ENCODE data around the gene ZNRF1.
"Not testable (repeated sequence)": the region's sequence is repeated elsewhere in the genome, so short reads cannot be mapped to it uniquely, and the experiment has no call there.

Gene ZNRF1

DNA sequence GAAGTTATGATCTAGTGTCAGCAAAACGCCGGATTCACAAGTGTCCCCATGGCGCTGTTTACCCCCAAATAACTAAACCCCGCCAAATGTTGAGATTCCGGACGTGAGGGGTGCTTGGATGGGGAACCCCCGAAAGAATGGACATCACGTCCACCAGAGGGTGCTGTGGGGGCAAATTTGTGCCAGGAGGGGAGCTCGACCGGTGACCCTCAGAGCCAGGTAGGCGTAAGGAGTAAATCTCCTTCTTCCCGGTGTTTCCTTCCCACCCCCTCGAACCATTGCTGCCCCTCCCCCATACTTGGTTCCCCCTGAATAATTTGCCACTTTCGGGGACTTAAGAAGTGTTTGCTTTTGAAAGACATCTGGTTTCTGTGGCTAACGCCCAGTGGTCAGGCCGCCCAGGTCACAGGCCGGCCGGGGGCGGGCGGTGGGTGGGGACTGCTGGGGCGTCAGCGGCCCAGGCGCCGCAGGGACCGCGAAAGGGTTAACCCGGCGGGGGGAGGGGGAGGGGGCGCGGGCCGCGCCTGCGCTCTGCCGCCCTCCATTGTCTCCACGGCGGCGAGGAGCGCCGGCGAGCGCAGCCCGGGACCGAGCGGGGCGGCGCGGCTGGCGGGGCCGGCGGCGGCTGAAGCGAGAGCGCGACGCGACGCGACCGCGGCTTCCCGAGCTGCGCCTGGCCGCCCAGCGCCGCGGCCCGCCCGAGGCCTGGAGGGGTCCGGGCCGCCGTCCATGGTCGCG, at the start of gene ZNRF1:
Gene ZNRF1, plus strand, starts transcription at position 544 of the 738 bp plus-strand sequence. CDS start 648 bp downstream, outside the sequence.
- Histone ChIP-seq H3K4me1 (peaks cover 11% of the 10 kb centered on the region), H3K4me3 (peak within 1 kb of the TSS; percentile 62), H3K9me3 (no peaks in the 10 kb centered on the region), H3K27me3 (ENCODE audit: low read depth) (no peaks in the 10 kb centered on the region), H3K36me3 (replicated peaks) (no peaks in the 10 kb centered on the region)
- peak; percentile 70 to 90 for DNase-seq (ENCODE audit: low spot score in 2 of 2)
- in situ Hi-C loops (cut with MboI; ENCODE audit: low sequenced_read_pairs), result no loop called here

DNA sequence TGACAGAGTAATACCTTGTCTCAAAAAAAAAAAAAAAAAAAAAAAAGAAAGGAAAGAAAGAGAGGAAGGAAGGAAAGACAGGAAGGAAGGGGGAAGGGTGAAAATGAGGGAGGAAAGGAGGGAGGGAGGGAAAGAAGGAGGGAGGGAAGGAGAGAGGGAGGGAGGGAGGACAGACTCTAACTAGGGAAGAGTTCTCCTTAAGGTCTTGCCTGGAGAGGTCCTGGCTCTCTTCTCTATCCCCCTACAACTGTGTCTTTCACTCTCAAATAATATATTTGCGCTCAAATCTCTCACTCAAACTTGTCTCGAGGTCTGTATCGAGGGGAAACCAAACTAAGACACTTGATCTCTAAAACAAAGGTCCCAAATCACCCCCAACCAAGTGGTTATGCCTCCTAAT, 49.5 kb upstream of the ZNRF1 start:
- Histone ChIP-seq H3K9me3 (no peaks in the 10 kb centered on the region), H3K27me3 (ENCODE audit: low read depth) (no peaks in the 10 kb centered on the region), H3K36me3 (replicated peaks) (peaks cover 16% of the 10 kb centered on the region), H3K4me1 (no peaks in the 10 kb centered on the region), H3K4me3 (no peak overlapping the region)
- in situ Hi-C loops (cut with MboI; ENCODE audit: low sequenced_read_pairs), result no loop called here
- no peak for DNase-seq (ENCODE audit: low spot score in 2 of 2)

DNA sequence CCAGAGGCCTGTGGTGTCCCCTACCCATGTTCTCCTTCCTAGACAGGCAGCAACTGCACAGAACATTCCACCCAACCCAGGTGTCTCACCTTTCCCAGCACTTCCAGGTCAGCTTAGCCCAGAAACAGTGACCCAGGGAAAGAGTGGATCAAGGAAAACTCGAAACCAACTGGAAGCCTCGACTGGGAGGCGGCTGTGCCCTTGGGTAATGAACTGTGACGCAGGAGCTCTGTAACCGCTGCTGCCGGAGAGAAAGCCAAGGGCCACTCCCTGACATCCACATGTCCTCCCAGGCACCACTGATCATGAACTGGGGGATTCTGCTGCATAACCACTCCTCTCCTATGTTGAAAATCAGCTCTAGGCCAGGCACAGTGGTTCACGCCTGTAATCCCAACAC, 48.3 kb upstream of the ZNRF1 start:
- Histone ChIP-seq H3K4me1 (no peaks in the 10 kb centered on the region), H3K27me3 (ENCODE audit: low read depth) (no peaks in the 10 kb centered on the region), H3K9me3 (no peaks in the 10 kb centered on the region), H3K36me3 (replicated peaks) (peaks cover 16% of the 10 kb centered on the region), H3K4me3 (no peak overlapping the region)
- DNase-seq (ENCODE audit: low spot score in 2 of 2), result no peak
- in situ Hi-C loops (cut with MboI; ENCODE audit: low sequenced_read_pairs), result no loop called here

DNA sequence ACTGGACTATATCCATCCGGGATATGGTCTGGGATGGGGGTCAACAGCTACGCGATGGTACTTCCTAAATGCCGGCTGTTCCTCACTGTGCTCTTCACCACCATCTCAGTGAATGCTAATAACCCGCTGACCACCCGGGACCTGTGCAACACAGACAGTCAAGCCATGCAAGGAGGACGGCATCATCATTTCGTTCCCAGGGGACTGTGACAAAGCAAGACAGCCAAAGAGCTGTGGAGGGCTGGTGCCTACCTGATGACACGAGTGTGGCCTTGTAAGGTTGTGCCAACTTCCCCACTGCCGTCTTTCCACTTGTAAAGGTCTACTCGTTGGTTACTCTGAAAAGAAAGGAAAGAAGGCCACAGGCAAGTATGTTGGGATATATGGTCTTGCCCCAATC, 47.6 kb upstream of the ZNRF1 start:
- H3K36me3 ChIP-seq (replicated peaks), result peaks cover 19% of the 10 kb centered on the region
- no peaks in the 10 kb centered on the region for H3K27me3 ChIP-seq (ENCODE audit: low read depth)
- DNase-seq (ENCODE audit: low spot score in 2 of 2), result no peak
- in situ Hi-C loops (cut with MboI; ENCODE audit: low sequenced_read_pairs), result no loop called here
- no peaks in the 10 kb centered on the region for H3K9me3 ChIP-seq
- H3K4me3 ChIP-seq, result no peak overlapping the region
- H3K4me1 ChIP-seq, result peaks cover 3% of the 10 kb centered on the region

DNA sequence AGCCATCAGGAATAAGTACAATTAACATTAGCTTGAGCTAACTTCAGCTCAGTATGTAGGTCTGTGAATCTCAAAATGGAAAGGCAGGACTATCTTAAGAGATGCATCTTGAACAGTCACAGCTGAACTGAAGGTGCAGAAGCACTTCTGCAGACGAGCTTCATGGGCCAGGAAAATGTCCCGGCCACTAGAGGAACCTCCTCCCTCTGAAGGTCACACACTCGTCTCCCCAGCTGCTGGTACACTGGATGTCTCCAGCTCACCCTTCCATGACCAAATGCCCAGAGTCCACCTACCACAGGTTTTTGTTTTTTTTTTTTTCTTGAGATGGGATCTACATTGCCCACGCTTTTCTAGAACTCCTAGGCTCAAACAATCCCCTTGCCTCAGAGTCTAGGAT, 47.1 kb upstream of the ZNRF1 start:
- in situ Hi-C loops (cut with MboI; ENCODE audit: low sequenced_read_pairs), result no loop called here
- Histone ChIP-seq H3K9me3 (no peaks in the 10 kb centered on the region), H3K27me3 (ENCODE audit: low read depth) (no peaks in the 10 kb centered on the region), H3K36me3 (replicated peaks) (peaks cover 18% of the 10 kb centered on the region), H3K4me1 (peaks cover 8% of the 10 kb centered on the region), H3K4me3 (no peak overlapping the region)
- DNase-seq (ENCODE audit: low spot score in 2 of 2), result no peak

DNA sequence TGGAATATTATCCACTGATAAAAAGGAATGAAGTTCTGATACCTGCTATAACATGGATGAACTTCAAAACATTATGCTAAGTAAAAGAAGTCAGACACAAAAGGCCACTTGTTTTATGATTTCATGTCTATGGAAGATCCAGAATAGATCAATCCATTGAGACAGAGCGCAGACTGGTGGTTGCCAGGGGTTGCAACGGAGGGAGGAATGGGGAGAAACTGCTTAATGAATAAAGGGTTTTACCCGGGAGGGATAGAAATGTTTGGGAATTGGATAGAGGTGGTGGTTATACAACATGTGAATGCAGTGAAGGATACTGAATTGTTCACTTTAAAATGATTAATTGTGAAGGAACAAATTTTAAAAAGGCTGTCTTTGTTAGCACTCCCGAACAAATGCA, 44.1 kb upstream of the ZNRF1 start:
- Histone ChIP-seq H3K4me3 (no peak overlapping the region), H3K27me3 (ENCODE audit: low read depth) (no peaks in the 10 kb centered on the region), H3K9me3 (no peaks in the 10 kb centered on the region), H3K4me1 (peaks cover 9% of the 10 kb centered on the region), H3K36me3 (replicated peaks) (peaks cover 22% of the 10 kb centered on the region)
- in situ Hi-C loops (cut with MboI; ENCODE audit: low sequenced_read_pairs), result no loop called here
- no peak for DNase-seq (ENCODE audit: low spot score in 2 of 2)

DNA sequence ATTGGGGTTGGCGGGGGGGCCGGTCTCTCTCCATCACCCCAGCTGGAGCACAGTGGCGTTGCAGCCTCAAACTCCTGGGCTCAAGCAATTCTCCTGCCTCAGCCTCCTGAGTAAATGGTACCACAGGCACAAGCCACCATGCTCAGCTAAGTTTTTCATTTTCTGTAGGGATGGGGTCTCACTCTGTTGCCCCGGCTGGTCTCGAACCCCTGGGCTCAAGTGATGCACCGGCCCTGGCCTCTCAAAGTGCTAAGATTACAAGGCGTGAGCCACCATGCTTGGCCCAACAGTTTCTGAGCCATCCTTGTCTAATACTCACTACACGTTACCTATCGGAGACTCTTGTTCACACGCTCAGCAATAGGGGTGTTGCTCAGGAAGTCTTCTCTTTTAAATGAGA, 25.5 kb upstream of the ZNRF1 start:
- H3K9me3 ChIP-seq, result no peaks in the 10 kb centered on the region
- no peaks in the 10 kb centered on the region for H3K4me1 ChIP-seq
- H3K36me3 ChIP-seq (replicated peaks), result peaks cover 8% of the 10 kb centered on the region
- H3K27me3 ChIP-seq (ENCODE audit: low read depth), result no peaks in the 10 kb centered on the region
- in situ Hi-C loops (cut with MboI; ENCODE audit: low sequenced_read_pairs), result no loop called here
- no peak for DNase-seq (ENCODE audit: low spot score in 2 of 2)
- no peak overlapping the region for H3K4me3 ChIP-seq

DNA sequence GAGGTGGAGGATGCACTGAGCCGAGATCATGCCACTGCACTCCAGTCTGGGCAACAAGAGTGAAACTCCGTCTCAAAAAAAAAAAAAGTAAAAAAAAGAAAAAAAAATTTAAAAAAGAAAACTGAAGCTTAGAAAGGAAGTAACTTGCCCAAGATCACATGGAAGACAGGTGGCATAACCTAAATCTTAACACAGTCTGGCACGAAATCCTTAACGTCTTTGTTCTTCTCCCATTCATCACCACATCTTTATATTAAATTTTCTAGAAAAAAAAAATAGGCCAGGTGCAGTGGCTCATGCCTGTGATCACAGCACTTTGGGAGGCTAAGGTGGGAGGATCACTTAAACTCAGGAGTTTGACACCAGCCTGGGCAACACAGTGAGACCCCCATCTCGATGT, 23.2 kb upstream of the ZNRF1 start:
- Histone ChIP-seq H3K4me3 (no peak overlapping the region), H3K4me1 (no peaks in the 10 kb centered on the region), H3K36me3 (replicated peaks) (peaks cover 8% of the 10 kb centered on the region), H3K9me3 (no peaks in the 10 kb centered on the region), H3K27me3 (ENCODE audit: low read depth) (no peaks in the 10 kb centered on the region)
- in situ Hi-C loops (cut with MboI; ENCODE audit: low sequenced_read_pairs), result no loop called here
- no peak for DNase-seq (ENCODE audit: low spot score in 2 of 2)

DNA sequence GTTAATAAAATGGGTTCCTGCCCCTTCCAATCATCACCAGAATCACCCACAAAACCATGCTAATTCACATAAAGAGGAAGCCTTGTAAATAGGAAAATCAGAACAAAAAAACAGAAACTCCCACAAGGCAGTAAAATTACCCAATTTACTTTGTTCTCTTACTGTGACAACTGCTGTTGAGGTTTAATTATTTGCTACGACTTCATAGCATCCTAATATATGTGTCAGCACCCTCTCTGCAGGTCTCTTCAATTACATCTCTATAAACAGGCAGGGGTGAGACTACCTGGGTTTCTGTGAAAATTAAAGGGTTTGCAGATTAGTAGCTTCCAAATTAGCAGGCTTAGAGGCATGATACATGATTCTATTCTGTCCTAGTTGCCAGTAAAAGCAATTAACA, 16.6 kb upstream of the ZNRF1 start:
- in situ Hi-C loops (cut with MboI; ENCODE audit: low sequenced_read_pairs), result no loop called here
- DNase-seq (ENCODE audit: low spot score in 2 of 2), result no peak
- no peaks in the 10 kb centered on the region; the same call in none of the 2 replicates for H3K4me1 ChIP-seq
- no peak overlapping the region for H3K4me3 ChIP-seq
- no peaks in the 10 kb centered on the region for H3K9me3 ChIP-seq
- H3K36me3 ChIP-seq (replicated peaks), result no peaks in the 10 kb centered on the region
- H3K27me3 ChIP-seq (ENCODE audit: low read depth), result no peaks in the 10 kb centered on the region

DNA sequence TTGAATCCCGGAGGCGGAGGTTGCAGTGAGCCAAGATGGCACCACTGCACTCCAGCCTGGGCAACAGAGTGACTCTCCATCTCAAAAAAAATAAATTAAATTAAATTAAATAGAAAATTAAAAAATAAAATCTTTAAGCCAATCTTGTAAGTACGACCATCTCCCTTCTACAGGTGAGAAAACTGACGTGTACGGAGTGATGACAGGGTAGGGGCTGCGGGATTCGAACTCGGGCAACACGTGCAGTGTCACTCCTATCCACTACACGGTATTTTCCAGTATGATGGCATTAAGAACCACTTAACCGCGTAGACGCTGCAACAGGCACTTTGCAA, 14.7 kb upstream of the ZNRF1 start:
- in situ Hi-C loops (cut with MboI; ENCODE audit: low sequenced_read_pairs), result no loop called here
- no peaks in the 10 kb centered on the region for H3K36me3 ChIP-seq (replicated peaks)
- H3K9me3 ChIP-seq, result no peaks in the 10 kb centered on the region
- no peaks in the 10 kb centered on the region for H3K27me3 ChIP-seq (ENCODE audit: low read depth)
- peak overlapping the region; percentile 93 for H3K4me3 ChIP-seq
- DNase-seq (ENCODE audit: low spot score in 2 of 2), result no peak
- H3K4me1 ChIP-seq, result no peaks in the 10 kb centered on the region; the same call in none of the 2 replicates

DNA sequence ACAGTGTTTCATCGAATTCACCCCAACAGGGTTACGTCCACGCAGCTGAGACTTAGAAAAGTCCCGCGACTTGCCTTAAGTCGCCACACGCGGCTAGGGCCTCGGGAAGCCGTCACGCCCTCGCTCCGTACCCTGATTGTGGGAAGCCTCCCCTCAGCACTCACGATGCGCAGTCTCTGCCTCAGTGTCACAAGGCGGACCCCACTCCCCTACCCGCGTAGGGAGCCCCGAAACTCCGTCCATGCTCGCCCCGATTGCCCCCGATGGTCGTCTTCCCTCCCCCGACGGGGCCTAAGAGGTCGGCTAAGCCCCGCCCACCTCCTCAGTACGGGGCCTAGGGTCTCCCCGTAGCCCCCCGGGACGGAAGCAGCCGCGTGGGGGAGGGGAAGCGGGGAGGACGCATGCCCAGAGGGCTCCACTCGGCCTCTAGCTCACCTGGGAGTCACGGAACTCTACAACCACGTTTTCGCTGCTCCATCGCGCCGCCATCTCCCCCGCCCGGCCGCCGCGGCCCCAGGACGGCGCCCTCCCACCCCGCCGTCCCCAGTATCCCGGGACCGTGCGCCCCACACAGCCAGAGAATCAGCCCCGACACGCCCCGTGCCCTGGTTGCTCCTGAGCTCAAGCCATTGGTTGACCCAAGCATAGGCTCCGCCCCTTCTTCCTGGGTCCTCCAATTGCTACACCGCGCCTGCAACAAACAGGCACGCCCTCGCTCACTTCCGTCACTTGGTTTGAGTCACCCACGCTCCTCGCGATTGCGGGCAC, 14.1 kb upstream of the ZNRF1 start, which contains the start of gene WDR59:
Gene WDR59, minus strand, starts transcription at position 595 of the 768 bp plus-strand sequence. Its CDS starts 106 bp downstream, at position 489.
- H3K36me3 ChIP-seq (replicated peaks), result no peaks in the 10 kb centered on the region
- peak; percentile 97 to 100 for DNase-seq (ENCODE audit: low spot score in 2 of 2)
- peak within 1 kb of the TSS; percentile 93 for H3K4me3 ChIP-seq
- no peaks in the 10 kb centered on the region; the same call in none of the 2 replicates for H3K4me1 ChIP-seq
- H3K27me3 ChIP-seq (ENCODE audit: low read depth), result no peaks in the 10 kb centered on the region
- in situ Hi-C loops (cut with MboI; ENCODE audit: low sequenced_read_pairs), result no loop called here
- no peaks in the 10 kb centered on the region for H3K9me3 ChIP-seq

DNA sequence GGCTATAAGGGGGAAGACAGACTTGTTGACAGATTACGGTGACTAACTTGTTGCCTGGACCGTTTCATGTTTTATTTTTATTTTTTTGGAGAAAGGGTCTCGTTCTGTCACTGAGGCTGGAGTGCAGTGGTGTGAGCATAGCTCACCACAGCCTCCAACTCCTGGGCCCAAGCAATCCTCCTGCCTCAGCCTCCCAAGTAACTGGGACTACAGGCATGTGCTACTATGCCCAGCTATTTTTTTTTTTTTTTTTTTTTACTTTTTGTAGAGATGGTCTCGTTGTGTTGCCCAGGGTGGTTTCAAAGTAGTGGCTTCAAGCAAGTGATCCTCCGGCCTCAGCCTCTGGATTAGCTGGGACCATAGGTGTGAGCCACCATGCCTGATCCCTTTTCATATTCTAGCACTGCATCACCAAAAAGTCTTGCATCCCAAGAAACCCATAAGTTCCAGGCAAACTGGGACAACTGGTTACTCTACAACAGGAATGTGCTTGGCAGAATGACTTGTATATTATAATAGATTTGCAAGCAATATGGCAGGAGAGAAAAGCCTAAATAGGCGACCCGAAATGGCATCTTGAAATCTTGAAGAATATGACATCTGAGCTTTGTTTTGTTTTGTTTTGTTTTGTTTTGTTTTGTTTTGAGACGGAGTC, 11.7 kb upstream of the ZNRF1 start:
- Histone ChIP-seq H3K9me3 (no peaks in the 10 kb centered on the region), H3K4me3 (no peak overlapping the region), H3K36me3 (replicated peaks) (no peaks in the 10 kb centered on the region), H3K4me1 (no peaks in the 10 kb centered on the region; the same call in none of the 2 replicates), H3K27me3 (ENCODE audit: low read depth) (no peaks in the 10 kb centered on the region)
- DNase-seq (ENCODE audit: low spot score in 2 of 2), result no peak
- in situ Hi-C loops (cut with MboI; ENCODE audit: low sequenced_read_pairs), result no loop called here

DNA sequence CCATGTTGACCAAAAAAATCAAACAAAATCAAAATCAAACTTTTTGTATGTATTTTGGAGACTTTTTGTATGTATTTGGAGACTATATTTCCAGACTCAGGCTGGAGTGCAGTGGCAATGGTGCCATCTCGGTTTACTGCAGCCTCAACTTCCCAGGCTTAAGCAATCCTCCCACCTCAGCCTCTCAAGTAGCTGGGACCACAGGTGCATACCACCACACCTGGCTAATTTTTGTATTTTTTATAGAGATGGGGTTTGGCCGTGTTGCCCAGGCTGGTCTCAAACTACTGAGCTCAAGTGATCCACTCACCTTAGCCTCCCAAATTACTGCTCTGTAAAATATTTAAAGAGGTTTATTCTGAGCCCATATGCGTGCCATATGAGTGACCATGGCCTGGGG, 9.0 kb upstream of the ZNRF1 start:
- H3K9me3 ChIP-seq; in situ Hi-C loops (cut with MboI; ENCODE audit: low sequenced_read_pairs); H3K36me3 ChIP-seq (replicated peaks); H3K4me1 ChIP-seq; H3K4me3 ChIP-seq; DNase-seq (ENCODE audit: low spot score in 2 of 2); H3K27me3 ChIP-seq (ENCODE audit: low read depth): not testable (repeated sequence)

DNA sequence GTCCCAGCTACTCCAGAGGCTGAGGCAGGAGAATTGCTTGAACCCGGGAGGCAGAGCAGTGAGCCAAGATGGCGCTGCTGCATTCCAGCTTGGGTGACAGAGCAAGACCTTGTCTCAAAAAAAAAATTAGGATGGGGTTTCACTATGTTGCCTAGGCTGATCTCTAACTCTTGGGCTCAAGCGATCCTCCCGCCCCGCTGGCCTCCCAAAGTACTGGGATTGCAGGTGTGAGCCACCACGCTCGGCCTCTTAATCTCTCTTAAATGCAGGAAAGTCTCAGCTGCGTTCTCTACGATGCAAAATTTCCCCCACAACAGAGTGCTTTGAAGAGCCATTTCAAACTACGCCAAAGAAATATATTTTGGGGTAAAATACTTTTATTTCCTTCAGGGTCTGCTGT, 8.0 kb upstream of the ZNRF1 start:
- no peak overlapping the region for H3K4me3 ChIP-seq
- in situ Hi-C loops (cut with MboI; ENCODE audit: low sequenced_read_pairs), result no loop called here
- H3K27me3 ChIP-seq (ENCODE audit: low read depth), result no peaks in the 10 kb centered on the region
- no peaks in the 10 kb centered on the region for H3K9me3 ChIP-seq
- H3K36me3 ChIP-seq (replicated peaks), result no peaks in the 10 kb centered on the region
- no peaks in the 10 kb centered on the region for H3K4me1 ChIP-seq
- DNase-seq (ENCODE audit: low spot score in 2 of 2), result no peak
